Left lung (tissue), 10 donors: ENCODE results near the gene SETD2. TPM values are rescaled to one million over a fixed set of nuclear protein-coding genes. Genes with fewer than 3 reads are reported as not detected.

ENCODE experiments used
- ATAC-seq: fragments of 200-7000 bp; cut with Tn5 transposase; one replicate; pipeline ENCODE4 v1.9.1; 2020; ENCODE audit warnings: moderate library complexity
- DNase-seq, 4 donors: peaks; one replicate each; pipeline ENCODE4 v3.0.0-alpha.2; 2013 to 2020
- H3K27ac ChIP-seq, 2 donors: fragments of 200-600 bp; sonication (generic) in 1 of 2; one replicate each; pipeline versions ENCODE4 v1.5.0 to v1.8.0; 2020 to 2021
- H3K27me3 ChIP-seq, 2 donors: fragments of 200-600 bp; sonication (generic) in 1 of 2; one replicate each; pipeline versions ENCODE4 v1.5.0 to v1.8.0; 2020 to 2021
- H3K36me3 ChIP-seq, 2 donors: fragments of 200-600 bp; sonication (generic) in 1 of 2; one replicate each; pipeline versions ENCODE4 v1.5.0 to v1.8.0; 2020 to 2021
- H3K4me1 ChIP-seq, 2 donors: fragments of 200-600 bp; one replicate each; pipeline ENCODE4 v1.8.0; 2021
- H3K4me3 ChIP-seq, 2 donors: fragments of 200-600 bp; sonication (generic) in 1 of 2; one replicate each; pipeline versions ENCODE4 v1.5.0 to v1.8.0; 2020 to 2021; ENCODE audit warnings: mild to moderate bottlenecking in 1 of 2
- H3K9me3 ChIP-seq, 2 donors: fragments of 200-600 bp; sonication (generic) in 1 of 2; one replicate each; pipeline versions ENCODE4 v1.5.0 to v1.8.0; 2020 to 2021
- intact Hi-C, 2 donors: fragments of 100-400 bp; cut with DNase I; formaldehyde crosslinking; loops; one replicate each; pipeline versions ENCODE4 v1.11.2 to v1.14.2; 2022
- polyA plus RNA-seq, 6 donors: library from polyadenylated mRNA; unstranded; fragments of 120-200 nt; gene quantifications; one replicate each; pipeline ENCODE4 v1.2.1, GENCODE V29; 2013; ENCODE audit not compliant: insufficient read length in 6 of 6
- total RNA-seq, 2 donors: library from RNA; stranded (reverse); fragmentation: NEBNext Ultra II Directional; extraction: Animal tissue kit (Norgen Biotek cat#: 25700); gene quantifications; one replicate each; pipeline ENCODE4 v1.2.1, GENCODE V29; 2021
- TF ChIP-seq, protein P1 (sequence below), 2 donors: fragments of 200-600 bp; sonication (generic) in 1 of 2; IDR thresholded peaks; one replicate each; pipeline versions ENCODE4 v1.5.0 to v1.8.0; 2021; ENCODE audit warnings: antibody characterized with exemption in 2 of 2
- donor health status: DM: no; HTN: yes; CAD: no.
- donor health status: DM: no; HTN: no; CAD: no.

Gene SETD2
- total and polyA plus RNA-seq, 8 donors = 40.1 to 68.9 (median 60.0) TPM

DNA sequence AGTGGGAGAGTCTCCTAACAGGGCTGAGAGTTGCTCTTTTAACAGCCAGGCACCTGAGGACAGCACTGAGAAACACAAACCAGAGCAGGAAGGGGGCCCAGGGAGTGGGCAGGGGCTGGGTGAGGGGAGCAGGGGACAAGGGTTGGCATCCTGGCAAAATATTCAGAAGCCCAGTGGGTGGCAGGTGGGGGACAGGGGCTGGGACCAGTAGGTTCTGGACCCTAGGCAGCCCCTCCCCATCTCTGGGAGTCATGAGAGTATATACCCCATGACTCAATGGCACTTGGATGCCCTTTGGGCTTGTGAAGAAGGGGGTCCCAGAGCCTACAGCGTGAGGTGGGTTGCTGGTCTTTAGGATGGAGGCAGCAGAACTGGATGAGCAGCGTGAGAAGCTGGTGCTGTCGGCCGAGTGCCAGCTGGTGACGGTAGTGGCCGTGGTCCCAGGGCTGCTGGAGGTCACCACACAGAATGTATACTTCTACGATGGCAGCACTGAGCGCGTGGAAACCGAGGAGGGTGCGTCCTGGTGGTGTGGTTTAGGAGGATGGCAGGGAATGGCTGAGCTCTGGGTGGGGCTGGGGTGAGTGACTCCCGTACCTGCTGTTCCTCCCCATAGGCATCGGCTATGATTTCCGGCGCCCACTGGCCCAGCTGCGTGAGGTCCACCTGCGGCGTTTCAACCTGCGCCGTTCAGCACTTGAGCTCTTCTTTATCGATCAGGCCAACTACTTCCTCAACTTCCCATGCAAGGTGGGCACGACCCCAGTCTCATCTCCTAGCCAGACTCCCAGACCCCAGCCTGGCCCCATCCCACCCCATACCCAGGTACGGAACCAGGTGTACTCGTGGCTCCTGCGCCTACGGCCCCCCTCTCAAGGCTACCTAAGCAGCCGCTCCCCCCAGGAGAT, 160.2 kb downstream of the SETD2 start:
- Histone ChIP-seq H3K4me3 (no peak overlapping the region), H3K9me3 (no peaks in the 10 kb centered on the region), H3K27ac (no peak overlapping the region), H3K4me1 (peaks cover 0 to 12% of the 10 kb centered on the region in 2 donors), H3K36me3 (peaks cover 0 to 100% of the 10 kb centered on the region in 2 donors), H3K27me3 (no peaks in the 10 kb centered on the region)
- intact Hi-C loops = no loop called here
- TF ChIP-seq, protein P1, sequence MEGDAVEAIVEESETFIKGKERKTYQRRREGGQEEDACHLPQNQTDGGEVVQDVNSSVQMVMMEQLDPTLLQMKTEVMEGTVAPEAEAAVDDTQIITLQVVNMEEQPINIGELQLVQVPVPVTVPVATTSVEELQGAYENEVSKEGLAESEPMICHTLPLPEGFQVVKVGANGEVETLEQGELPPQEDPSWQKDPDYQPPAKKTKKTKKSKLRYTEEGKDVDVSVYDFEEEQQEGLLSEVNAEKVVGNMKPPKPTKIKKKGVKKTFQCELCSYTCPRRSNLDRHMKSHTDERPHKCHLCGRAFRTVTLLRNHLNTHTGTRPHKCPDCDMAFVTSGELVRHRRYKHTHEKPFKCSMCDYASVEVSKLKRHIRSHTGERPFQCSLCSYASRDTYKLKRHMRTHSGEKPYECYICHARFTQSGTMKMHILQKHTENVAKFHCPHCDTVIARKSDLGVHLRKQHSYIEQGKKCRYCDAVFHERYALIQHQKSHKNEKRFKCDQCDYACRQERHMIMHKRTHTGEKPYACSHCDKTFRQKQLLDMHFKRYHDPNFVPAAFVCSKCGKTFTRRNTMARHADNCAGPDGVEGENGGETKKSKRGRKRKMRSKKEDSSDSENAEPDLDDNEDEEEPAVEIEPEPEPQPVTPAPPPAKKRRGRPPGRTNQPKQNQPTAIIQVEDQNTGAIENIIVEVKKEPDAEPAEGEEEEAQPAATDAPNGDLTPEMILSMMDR (IDR thresholded peaks at IDR 0.05) = no peak
- DNase-seq (peak in 2 of 4 donors; percentile 30 to 67), ATAC-seq (no peak)

DNA sequence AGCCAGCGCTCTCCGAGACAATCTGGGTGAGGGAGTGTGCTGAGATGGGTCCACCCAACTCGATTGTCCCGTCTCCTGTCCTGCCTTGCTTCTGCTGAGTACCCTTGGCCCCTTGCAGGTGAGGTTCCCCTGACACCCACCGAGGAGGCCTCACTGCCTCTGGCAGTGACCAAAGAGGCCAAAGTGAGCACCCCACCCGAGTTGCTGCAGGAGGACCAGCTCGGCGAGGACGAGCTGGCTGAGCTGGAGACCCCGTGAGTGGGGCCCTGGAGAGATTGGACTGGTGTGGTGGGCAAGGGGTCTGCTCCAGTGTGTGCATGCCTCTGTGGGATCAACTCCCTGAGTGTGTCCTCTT, 160.9 kb downstream of the SETD2 start:
- H3K4me1 ChIP-seq = peaks cover 0 to 12% of the 10 kb centered on the region in 2 donors
- ATAC-seq = no peak
- intact Hi-C loops = no loop called here
- H3K27me3 ChIP-seq = no peaks in the 10 kb centered on the region
- H3K27ac ChIP-seq = no peak overlapping the region
- TF ChIP-seq, protein P1 (IDR thresholded peaks at IDR 0.05) = no peak
- H3K36me3 ChIP-seq = peaks cover 0 to 100% of the 10 kb centered on the region in 2 donors
- H3K4me3 ChIP-seq = no peak overlapping the region
- DNase-seq = peak in 2 of 4 donors; percentile 15 to 34
- H3K9me3 ChIP-seq = no peaks in the 10 kb centered on the region

DNA sequence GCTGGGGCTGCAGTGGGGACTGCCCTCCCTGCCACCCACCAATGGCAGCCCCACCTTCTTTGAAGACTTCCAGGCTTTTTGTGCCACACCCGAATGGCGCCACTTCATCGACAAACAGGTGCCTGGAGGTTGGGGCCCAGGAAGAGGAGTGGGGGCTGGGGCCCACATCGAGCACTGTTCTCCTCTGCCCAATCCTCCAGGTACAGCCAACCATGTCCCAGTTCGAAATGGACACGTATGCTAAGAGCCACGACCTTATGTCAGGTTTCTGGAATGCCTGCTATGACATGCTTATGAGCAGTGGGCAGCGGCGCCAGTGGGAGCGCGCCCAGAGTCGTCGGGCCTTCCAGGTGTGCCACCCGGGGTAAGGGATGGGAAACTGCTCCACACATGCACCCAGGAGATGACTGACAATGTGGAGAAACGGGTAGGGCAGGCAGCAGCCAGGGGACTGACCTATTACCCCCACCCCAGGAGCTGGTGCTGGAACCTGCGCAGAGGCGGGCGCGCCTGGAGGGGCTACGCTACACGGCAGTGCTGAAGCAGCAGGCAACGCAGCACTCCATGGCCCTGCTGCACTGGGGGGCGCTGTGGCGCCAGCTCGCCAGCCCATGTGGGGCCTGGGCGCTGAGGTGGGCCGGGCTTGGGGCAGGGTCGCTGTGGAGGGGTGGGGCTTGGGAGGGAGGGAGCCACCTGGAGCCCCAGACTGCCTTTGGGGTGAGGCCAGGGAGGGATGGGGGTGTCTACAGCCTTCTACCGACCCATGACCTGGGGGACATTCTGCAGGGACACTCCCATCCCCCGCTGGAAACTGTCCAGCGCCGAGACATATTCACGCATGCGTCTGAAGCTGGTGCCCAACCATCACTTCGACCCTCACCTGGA, 161.5 kb downstream of the SETD2 start:
- no peaks in the 10 kb centered on the region for H3K9me3 ChIP-seq
- peaks cover 0 to 14% of the 10 kb centered on the region in 2 donors for H3K4me1 ChIP-seq
- H3K36me3 ChIP-seq = peaks cover 0 to 100% of the 10 kb centered on the region in 2 donors
- ATAC-seq = no peak
- no peak overlapping the region for H3K27ac ChIP-seq
- no peaks in the 10 kb centered on the region for H3K27me3 ChIP-seq
- TF ChIP-seq, protein P1 (IDR thresholded peaks at IDR 0.05) = no peak
- intact Hi-C loops = no loop called here
- DNase-seq = peak in 1 of 4 donors; percentile 76
- no peak overlapping the region for H3K4me3 ChIP-seq

DNA sequence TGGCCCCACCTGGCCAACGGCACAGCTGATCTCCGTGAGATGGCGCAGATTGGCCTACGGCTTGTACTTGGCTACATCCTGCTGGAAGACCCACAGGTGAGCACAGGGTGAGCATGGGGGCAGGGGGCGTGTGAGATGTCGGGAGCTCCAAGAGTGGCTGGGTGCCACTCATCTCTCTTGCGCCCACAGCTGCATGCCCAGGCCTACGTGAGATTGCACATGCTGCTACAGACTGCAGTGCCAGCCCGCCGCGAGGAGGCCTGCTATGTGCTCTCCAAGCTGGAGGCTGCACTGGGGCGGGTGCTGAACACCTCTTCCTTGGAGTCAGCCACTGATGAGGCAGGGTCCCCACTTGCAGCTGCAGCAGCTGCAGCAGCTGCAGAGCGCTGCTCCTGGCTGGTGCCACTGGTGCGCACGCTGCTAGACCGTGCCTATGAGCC, 162.2 kb downstream of the SETD2 start:
- peaks cover 0 to 100% of the 10 kb centered on the region in 2 donors for H3K36me3 ChIP-seq
- TF ChIP-seq, protein P1 (IDR thresholded peaks at IDR 0.05) = no peak
- H3K9me3 ChIP-seq = no peaks in the 10 kb centered on the region

More for the DNA sequence above, 162.2 kb downstream of the SETD2 start:
- peaks cover 0 to 19% of the 10 kb centered on the region in 2 donors for H3K4me1 ChIP-seq
- H3K4me3 ChIP-seq = no peak overlapping the region
- H3K27ac ChIP-seq = no peak overlapping the region
- no peaks in the 10 kb centered on the region for H3K27me3 ChIP-seq
- ATAC-seq = no peak
- intact Hi-C loops = no loop called here
- DNase-seq = peak in 1 of 4 donors; percentile 64
